ENCODE results near the gene TUBB. TPM values are rescaled to one million over a fixed set of nuclear protein-coding genes. Genes with fewer than 3 reads are reported as not detected.

The TUBB gene
- total RNA-seq, 1 experiment from 2014 or later = 1,719 TPM

DNA sequence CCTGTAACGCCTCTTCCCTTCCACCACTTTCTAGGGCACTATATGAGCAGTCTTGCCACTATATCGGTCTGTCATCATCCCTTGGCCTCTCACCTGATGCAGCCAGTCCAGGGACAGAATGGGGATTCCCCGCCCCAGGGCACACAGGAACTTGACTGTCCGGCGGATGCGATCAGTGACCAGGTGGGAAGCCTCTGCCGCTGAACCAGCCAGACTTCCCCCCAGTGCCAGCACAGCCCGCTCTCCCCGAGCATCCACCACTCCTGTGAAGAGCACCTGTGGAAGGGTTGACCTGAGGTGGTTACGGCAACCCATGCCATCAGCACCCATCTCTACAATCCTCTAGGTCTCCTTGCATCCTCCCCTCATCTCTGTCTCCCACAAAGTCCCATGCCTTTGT lies 17.1 kb upstream of the TUBB start:
- no peak overlapping the region for H2BK120ac ChIP-seq (ENCODE audit: low read depth, low read length, poor library complexity, severe bottlenecking)
- H3K4me1 ChIP-seq (ENCODE audit: insufficient read depth, low read length) = 0 out of 2 replicates have a peak, but pooled peaks cover 2% of the 10 kb centered on the region
- H3K4ac ChIP-seq (ENCODE audit: low read depth, low read length) = no peak overlapping the region
- H2BK20ac ChIP-seq (ENCODE audit: low read depth, low read length, poor library complexity, severe bottlenecking) = no peak overlapping the region
- H2AFZ ChIP-seq (ENCODE audit: low read length) = no peak overlapping the region
- no peak overlapping the region for H2AK5ac ChIP-seq (ENCODE audit: insufficient read length, low read length)
- no peak overlapping the region for H3K27ac ChIP-seq (ENCODE audit: insufficient read length, low read depth, low read length)
- no peaks in the 10 kb centered on the region for H3K27me3 ChIP-seq (ENCODE audit: insufficient read depth, low read length)
- no peak overlapping the region for H2BK5ac ChIP-seq (ENCODE audit: insufficient read length, low read length)
- H2BK15ac ChIP-seq (ENCODE audit: low read depth, low read length) = no peak overlapping the region
- no peak overlapping the region for H4K5ac ChIP-seq (ENCODE audit: insufficient read length, low read depth, low read length)
- no peaks in the 10 kb centered on the region for H3K79me1 ChIP-seq (ENCODE audit: insufficient read depth, low read depth, low read length, poor library complexity, severe bottlenecking)
- H4K20me1 ChIP-seq (ENCODE audit: control insufficient read depth, insufficient read depth, insufficient read length) = no peaks in the 10 kb centered on the region
- H3T11ph ChIP-seq (ENCODE audit: low read length) = no peak overlapping the region
- TF ChIP-seq, protein P1, sequence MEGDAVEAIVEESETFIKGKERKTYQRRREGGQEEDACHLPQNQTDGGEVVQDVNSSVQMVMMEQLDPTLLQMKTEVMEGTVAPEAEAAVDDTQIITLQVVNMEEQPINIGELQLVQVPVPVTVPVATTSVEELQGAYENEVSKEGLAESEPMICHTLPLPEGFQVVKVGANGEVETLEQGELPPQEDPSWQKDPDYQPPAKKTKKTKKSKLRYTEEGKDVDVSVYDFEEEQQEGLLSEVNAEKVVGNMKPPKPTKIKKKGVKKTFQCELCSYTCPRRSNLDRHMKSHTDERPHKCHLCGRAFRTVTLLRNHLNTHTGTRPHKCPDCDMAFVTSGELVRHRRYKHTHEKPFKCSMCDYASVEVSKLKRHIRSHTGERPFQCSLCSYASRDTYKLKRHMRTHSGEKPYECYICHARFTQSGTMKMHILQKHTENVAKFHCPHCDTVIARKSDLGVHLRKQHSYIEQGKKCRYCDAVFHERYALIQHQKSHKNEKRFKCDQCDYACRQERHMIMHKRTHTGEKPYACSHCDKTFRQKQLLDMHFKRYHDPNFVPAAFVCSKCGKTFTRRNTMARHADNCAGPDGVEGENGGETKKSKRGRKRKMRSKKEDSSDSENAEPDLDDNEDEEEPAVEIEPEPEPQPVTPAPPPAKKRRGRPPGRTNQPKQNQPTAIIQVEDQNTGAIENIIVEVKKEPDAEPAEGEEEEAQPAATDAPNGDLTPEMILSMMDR (conservative IDR thresholded peaks at IDR 0.05) = no peak
- H3K9me3 Mint-ChIP-seq = no peaks in the 10 kb centered on the region
- no peak overlapping the region for H4K91ac ChIP-seq (ENCODE audit: insufficient read length, low read depth, low read length)
- H3K9ac ChIP-seq (ENCODE audit: extremely low read depth, insufficient read length, low read length) = no peak overlapping the region
- no peak overlapping the region for H3K4me2 ChIP-seq (ENCODE audit: insufficient read depth, insufficient read length, low read length)
- no peak overlapping the region for H3K56ac ChIP-seq (ENCODE audit: insufficient read length, low read depth, low read length)
- no peak overlapping the region for H3K4me3 Mint-ChIP-seq
- no CpG with 5 or more reads among the region's 10 CpGs for whole genome bisulfite sequencing (ENCODE audit: extremely low coverage, insufficient read length, low lambda C conversion rate)
- H2BK12ac ChIP-seq (ENCODE audit: insufficient read length, low read depth, low read length) = no peak overlapping the region
- no peaks in the 10 kb centered on the region for H3K23me2 ChIP-seq (ENCODE audit: insufficient read length, low read depth, low read length, poor library complexity, severe bottlenecking)
- no peak overlapping the region for H3K27ac Mint-ChIP-seq
- H3K18ac ChIP-seq (ENCODE audit: insufficient read length, low read depth, low read length) = no peak overlapping the region
- no peak overlapping the region for H4K8ac ChIP-seq (replicated peaks; ENCODE audit: insufficient read length, low read depth, low read length)
- no peak for DNase-seq
- no peak overlapping the region for H3K23ac ChIP-seq (ENCODE audit: insufficient read length, low read depth, low read length)
- H3K79me2 ChIP-seq (ENCODE audit: insufficient read depth, low read length) = no peaks in the 10 kb centered on the region
- H3K36me3 Mint-ChIP-seq (ENCODE audit: insufficient read depth in 1 of 3, low read depth in 3 of 3) = peaks cover 50 to 76% (median 71%) of the 10 kb centered on the region in 3 experiments; a peak in 6 of 7 replicates
- peaks cover 5 to 9% of the 10 kb centered on the region in 2 experiments for H3K4me1 Mint-ChIP-seq
- H3K14ac ChIP-seq (ENCODE audit: insufficient read depth, low read length) = no peak overlapping the region
- no peaks in the 10 kb centered on the region for H3K27me3 Mint-ChIP-seq (ENCODE audit: low read depth)
- H3K9me3 ChIP-seq (ENCODE audit: control insufficient read depth, low read depth, low read length) = no peaks in the 10 kb centered on the region
